ENCODE measurements around the gene CYP2B6. TPM values are rescaled to one million over a fixed set of nuclear protein-coding genes. Genes with fewer than 3 reads are reported as not detected.

The CYP2B6 gene
- total RNA-seq, 2 donors from 2014 or later, result not detected

DNA sequence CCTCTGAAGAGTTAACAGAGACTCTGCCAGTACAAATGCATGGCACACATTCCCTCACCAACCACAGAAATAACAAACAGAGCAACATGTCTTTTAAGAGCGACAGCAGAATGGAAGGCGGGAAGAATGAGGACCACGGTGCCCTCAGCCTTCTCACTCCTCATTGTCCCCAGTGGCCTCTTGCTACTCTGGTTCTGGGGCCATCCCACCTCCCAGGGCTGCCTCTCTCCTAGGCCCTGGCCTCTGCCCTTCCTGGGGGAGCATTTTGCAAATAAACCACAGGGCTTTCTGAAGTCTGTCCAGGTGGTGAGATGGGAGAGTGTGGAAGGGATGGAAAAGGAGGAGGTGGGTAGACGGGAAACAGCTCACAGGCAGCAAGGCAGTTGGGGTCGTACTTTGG, 28.3 kb downstream of the CYP2B6 start:
- TF ChIP-seq, protein P1, sequence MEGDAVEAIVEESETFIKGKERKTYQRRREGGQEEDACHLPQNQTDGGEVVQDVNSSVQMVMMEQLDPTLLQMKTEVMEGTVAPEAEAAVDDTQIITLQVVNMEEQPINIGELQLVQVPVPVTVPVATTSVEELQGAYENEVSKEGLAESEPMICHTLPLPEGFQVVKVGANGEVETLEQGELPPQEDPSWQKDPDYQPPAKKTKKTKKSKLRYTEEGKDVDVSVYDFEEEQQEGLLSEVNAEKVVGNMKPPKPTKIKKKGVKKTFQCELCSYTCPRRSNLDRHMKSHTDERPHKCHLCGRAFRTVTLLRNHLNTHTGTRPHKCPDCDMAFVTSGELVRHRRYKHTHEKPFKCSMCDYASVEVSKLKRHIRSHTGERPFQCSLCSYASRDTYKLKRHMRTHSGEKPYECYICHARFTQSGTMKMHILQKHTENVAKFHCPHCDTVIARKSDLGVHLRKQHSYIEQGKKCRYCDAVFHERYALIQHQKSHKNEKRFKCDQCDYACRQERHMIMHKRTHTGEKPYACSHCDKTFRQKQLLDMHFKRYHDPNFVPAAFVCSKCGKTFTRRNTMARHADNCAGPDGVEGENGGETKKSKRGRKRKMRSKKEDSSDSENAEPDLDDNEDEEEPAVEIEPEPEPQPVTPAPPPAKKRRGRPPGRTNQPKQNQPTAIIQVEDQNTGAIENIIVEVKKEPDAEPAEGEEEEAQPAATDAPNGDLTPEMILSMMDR (IDR thresholded peaks at IDR 0.05), result no peak
- TF ChIP-seq POLR2AphosphoS5 (IDR thresholded peaks at IDR 0.05), result no peak
- no peak for TF ChIP-seq POLR2A (IDR thresholded peaks at IDR 0.05)
- no peak overlapping the region for H3K4me3 ChIP-seq
- no peak overlapping the region for H3K27ac ChIP-seq
- no peaks in the 10 kb centered on the region for H3K4me1 ChIP-seq (replicated peaks)
- 34% methylated on average over 5 of the region's 5 CpGs for WGBS
- no peaks in the 10 kb centered on the region for H3K36me3 ChIP-seq
- intact Hi-C loops (cut with DNase I), result no loop called here
- no peaks in the 10 kb centered on the region for H3K27me3 ChIP-seq (replicated peaks; ENCODE audit: insufficient read depth)
- H3K9me3 ChIP-seq, result no peaks in the 10 kb centered on the region
- DNase-seq (ENCODE audit: low spot score), result no peak

DNA sequence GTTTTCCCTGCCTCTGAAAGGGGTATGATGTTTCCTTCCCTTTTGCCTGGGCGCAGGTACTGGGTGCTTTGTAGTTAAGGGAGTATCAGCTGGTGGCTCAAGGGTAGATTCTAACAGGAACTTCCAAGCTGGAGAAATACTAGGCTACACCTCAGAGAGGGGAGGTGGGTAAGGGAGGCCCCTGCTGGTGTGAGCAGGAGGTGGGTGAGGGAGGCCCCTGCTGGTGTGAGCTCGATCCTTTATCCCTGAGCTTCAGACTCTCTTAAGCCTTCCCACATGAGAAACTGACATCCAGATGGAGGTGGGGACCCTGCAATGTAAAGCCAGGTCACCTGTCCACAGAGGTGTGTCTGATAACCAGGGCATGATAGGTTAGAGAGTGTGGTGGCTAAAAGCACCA, 32.1 kb downstream of the CYP2B6 start:
- TF ChIP-seq, protein P1 (IDR thresholded peaks at IDR 0.05), result no peak
- WGBS, result 60% methylated on average over 2 of the region's 2 CpGs
- intact Hi-C loops (cut with DNase I), result no loop called here
- H3K4me1 ChIP-seq (replicated peaks), result no peaks in the 10 kb centered on the region
- DNase-seq (ENCODE audit: low spot score), result no peak
- no peak overlapping the region for H3K27ac ChIP-seq
- no peak overlapping the region for H3K4me3 ChIP-seq
- H3K36me3 ChIP-seq, result no peaks in the 10 kb centered on the region
- H3K27me3 ChIP-seq (replicated peaks; ENCODE audit: insufficient read depth), result no peaks in the 10 kb centered on the region
- no peaks in the 10 kb centered on the region for H3K9me3 ChIP-seq

DNA sequence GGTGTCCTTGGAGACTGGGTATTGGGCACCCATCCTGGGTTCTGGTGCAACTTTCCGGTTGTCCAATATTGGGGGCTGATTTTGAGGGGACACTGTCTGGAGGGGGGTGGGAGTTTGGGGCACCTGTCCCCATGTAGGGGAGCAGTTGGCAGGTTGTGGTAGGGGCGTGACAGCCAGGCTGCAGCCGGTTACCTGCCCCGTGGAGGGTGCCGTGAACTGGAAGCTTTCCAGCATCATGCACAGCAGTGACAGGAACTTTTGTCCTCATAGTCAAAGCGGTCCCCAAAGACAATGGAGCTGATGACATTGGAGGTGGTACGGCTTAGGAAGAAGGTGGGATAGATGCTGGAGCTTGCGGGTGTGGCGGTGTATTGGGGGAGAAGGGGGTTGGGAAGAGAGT, 34.3 kb downstream of the CYP2B6 start:
- DNase-seq (ENCODE audit: low spot score), result no peak
- H3K9me3 ChIP-seq, result no peaks in the 10 kb centered on the region

DNA sequence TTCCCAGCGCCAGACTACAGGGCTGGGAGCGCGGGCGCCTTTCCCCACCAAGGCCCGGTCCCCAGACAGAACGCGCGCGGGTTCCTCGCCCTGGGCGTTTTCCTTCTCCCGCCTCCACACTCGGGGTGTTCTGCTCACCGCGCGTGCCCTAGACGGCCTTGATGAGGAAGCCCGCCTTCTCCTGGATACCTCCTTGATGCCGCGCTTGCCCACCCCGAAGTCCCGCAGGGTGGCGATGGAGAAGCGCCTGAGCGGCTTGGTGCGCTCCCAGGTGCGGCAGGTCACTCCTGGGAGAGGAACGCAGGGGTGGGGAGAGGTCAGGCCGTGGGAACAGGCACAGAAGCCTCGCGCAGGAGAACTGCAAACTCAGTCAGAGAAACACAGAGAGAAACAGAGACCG, 34.8 kb downstream of the CYP2B6 start:
- no peaks in the 10 kb centered on the region for H3K9me3 ChIP-seq
- H3K27me3 ChIP-seq (replicated peaks; ENCODE audit: insufficient read depth), result no peaks in the 10 kb centered on the region
- no peak for DNase-seq (ENCODE audit: low spot score)
- no peaks in the 10 kb centered on the region for H3K36me3 ChIP-seq
- intact Hi-C loops (cut with DNase I), result no loop called here
- no peak overlapping the region for H3K27ac ChIP-seq
- no peaks in the 10 kb centered on the region for H3K4me1 ChIP-seq (replicated peaks)
- H3K4me3 ChIP-seq, result no peak overlapping the region
- 19% methylated on average over 29 of the region's 32 CpGs for WGBS
- no peak for TF ChIP-seq POLR2AphosphoS5 (IDR thresholded peaks at IDR 0.05)

More for the DNA sequence above, 34.3 kb downstream of the CYP2B6 start:
- Histone ChIP-seq H3K4me3 (no peak overlapping the region), H3K4me1 (replicated peaks) (no peaks in the 10 kb centered on the region), H3K36me3 (no peaks in the 10 kb centered on the region), H3K27ac (no peak overlapping the region), H3K27me3 (replicated peaks; ENCODE audit: insufficient read depth) (no peaks in the 10 kb centered on the region)
- intact Hi-C loops (cut with DNase I), result no loop called here
- no peak for TF ChIP-seq POLR2AphosphoS5 (IDR thresholded peaks at IDR 0.05)
- TF ChIP-seq, protein P1 (IDR thresholded peaks at IDR 0.05), result no peak
- TF ChIP-seq POLR2A (IDR thresholded peaks at IDR 0.05), result no peak
- 70% methylated on average over 9 of the region's 9 CpGs for WGBS

DNA sequence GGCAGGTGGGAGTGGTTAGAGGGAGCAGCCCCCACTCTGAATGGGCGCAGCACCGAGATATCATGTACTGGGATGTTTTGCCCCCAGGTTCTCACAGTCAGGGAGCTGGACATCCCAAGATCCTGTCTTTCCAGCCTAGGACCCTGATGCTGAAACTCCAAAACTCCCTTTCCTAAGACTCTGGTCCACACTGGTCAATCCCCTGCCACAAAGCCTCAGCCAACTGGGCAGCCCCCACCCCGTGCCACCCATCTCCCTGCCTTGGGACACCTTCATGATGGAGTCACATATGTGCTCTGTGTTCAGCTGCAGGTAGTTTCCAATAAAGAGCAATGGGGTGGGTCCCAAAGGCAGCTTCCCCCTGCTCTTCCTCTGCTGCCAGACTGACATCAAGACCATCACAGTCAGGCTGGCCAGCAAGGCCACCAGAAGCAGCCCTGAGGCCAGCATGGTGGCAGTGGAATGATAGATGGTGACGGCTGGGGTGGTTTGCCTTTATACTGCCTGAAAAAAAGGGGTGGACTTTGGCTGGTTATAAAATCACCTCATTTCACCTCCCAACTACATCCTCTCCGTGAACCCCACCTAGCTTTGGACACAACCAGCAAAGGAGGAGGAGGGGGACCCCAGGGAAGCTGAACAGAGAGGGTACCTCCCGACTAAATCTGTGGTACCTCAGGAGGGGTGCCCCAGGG, 36.3 kb downstream of the CYP2B6 start:
- H3K27me3 ChIP-seq (replicated peaks; ENCODE audit: insufficient read depth), result no peaks in the 10 kb centered on the region
- 89% methylated on average over 6 of the region's 6 CpGs for WGBS
- H3K4me1 ChIP-seq (replicated peaks), result no peaks in the 10 kb centered on the region
- H3K27ac ChIP-seq, result no peak overlapping the region
- H3K36me3 ChIP-seq, result no peaks in the 10 kb centered on the region
- no peak overlapping the region for H3K4me3 ChIP-seq
- no peak for DNase-seq (ENCODE audit: low spot score)
- no peaks in the 10 kb centered on the region for H3K9me3 ChIP-seq
- TF ChIP-seq POLR2A (IDR thresholded peaks at IDR 0.05) (no peak), POLR2AphosphoS5 (IDR thresholded peaks at IDR 0.05) (no peak)
- TF ChIP-seq, protein P1 (IDR thresholded peaks at IDR 0.05), result no peak
- intact Hi-C loops (cut with DNase I), result no loop called here

All from prostate gland (tissue), 2 donors.